Cardiac fibroblast (primary cell): ENCODE measurements around the gene PEX14.
A peak's percentile ranks its signal among the peaks of the same experiment; 100 is the strongest.
"Not testable (repeated sequence)": the region's sequence is repeated elsewhere in the genome, so short reads cannot be mapped to it uniquely, and the experiment has no call there.

ENCODE experiments used
- DNase-seq, 2 donors: peaks; one replicate each; pipeline versions ENCODE4 v3.0.0 to v3.0.0-alpha.2; 2010; ENCODE audit warnings: low read depth in 2 of 2
- H3K4me3 ChIP-seq, 2 donors: replicated peaks in 1 of 2; 1 replicate in 1 of 2; 2 replicates in 1 of 2; pipeline ENCODE4 v1.5.1; 2011; ENCODE audit warnings: low read depth in 2 of 2, low read length in 2 of 2, mild to moderate bottlenecking in 2 of 2, moderate library complexity in 1 of 2
- CTCF ChIP-seq: IDR thresholded peaks from one replicate; pipeline ENCODE4 v1.5.1; 2011; ENCODE audit warnings: low read depth, mild to moderate bottlenecking, low read length, inconsistent platforms

PEX14 gene

GRCh38 chr1:10474613-10475507, at the start of gene PEX14:
Gene PEX14, plus strand, starts transcription at chr1:10474950. Its CDS starts 17 bp downstream, at chr1:10474967.
- peak; percentile 83 to 85 for DNase-seq
- H3K4me3 ChIP-seq: peak within 1 kb of the TSS; percentile 89 to 96
- no peak for TF ChIP-seq CTCF

DNA sequence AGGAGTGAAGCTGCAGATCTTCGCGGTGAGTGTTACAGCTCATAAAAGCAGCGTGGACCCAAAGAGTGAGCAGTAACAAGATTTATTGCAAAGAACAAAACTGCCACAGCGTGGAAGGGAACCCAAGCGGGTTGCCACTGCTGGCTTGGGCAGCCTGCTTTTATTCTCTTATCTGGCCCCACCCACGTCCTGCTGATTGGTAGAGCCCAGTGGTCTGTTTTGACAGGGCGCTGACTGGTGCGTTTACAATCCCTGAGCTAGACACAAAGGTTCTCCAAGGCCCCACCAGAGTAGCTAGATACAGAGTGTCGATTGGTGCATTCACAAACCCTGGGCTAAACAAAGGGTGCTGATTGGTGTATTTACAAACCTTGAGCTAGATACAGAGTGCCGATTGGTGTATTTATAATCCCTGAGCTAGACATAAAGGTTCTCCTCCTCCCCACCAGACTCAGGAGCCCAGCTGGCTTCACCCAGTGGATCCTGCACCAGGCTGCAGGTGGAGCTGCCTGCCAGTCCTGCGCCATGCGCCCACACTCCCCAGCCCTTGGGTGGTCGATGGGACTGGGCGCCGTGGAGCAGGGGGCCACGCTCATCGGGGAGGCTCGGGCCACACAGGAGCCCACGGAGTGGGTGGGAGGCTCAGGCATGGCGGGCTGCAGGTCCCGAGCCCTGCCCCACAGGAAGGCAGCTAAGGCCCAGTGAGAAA, 48.8 kb upstream of the PEX14 start:
- not testable (repeated sequence) for H3K4me3 ChIP-seq, DNase-seq

- H3K4me3 ChIP-seq, DNase-seq: not testable (repeated sequence)
These were observed 48.3 kb upstream of the PEX14 start for GRCh38 chr1:10426535-10426848.

DNA sequence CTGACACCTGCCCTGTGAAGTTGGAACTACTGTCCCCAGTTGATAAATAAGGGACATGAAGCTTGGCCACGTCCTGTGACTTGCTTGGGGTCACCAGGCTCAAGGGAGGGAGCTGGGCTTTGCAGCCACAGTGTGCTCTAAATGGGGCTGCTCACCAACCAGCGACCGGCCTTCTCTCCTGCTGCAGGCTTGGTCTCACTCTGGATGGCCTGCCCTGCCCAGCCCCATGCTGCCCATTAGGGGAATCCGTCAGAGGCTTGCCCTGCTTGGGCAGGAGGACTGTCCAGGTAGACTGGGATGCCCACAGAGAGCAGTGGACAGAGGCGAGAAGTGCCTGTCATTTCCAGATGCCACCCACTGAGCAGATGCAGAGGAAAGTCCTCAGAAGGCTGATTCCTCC, 45.8 kb upstream of the PEX14 start:
- DNase-seq: no peak
- no peak for TF ChIP-seq CTCF
- no peak overlapping the region for H3K4me3 ChIP-seq

GRCh38 chr1:10429868-10430215, 44.9 kb upstream of the PEX14 start:
- H3K4me3 ChIP-seq: peak overlapping the region; percentile 31 to 86
- DNase-seq: peak; percentile 39 to 65
- TF ChIP-seq CTCF: no peak

GRCh38 chr1:10430216-10431069, 44.3 kb upstream of the PEX14 start, which contains the start of gene CENPS:
Gene CENPS, plus strand, starts transcription at chr1:10430433. Its CDS starts 85 bp downstream, at chr1:10430518.
- peak; percentile 87 to 93 for DNase-seq
- peak; percentile 67 for TF ChIP-seq CTCF
- H3K4me3 ChIP-seq: peak within 1 kb of the TSS; percentile 86 to 87

GRCh38 chr1:10431070-10431730, 43.5 kb upstream of the PEX14 start:
- DNase-seq: no peak
- no peak for TF ChIP-seq CTCF

More at GRCh38 chr1:10431070-10431730, 43.5 kb upstream of the PEX14 start:
- H3K4me3 ChIP-seq: peak overlapping the region; percentile 86 to 87
